Colonic mucosa (tissue), 4 donors: ENCODE results near the gene ADAMTS17. TPM values are rescaled to one million over a fixed set of nuclear protein-coding genes. Genes with fewer than 3 reads are reported as not detected.

Experiments used
- DNase-seq: peaks from one replicate; pipeline ENCODE4 v3.0.0-alpha.2; 2020
- H3K27ac ChIP-seq: fragments of 200-600 bp; one replicate; pipeline ENCODE4 v1.8.0; 2021
- H3K27me3 ChIP-seq: fragments of 200-600 bp; one replicate; pipeline ENCODE4 v1.8.0; 2021
- H3K36me3 ChIP-seq: fragments of 200-600 bp; one replicate; pipeline ENCODE4 v1.8.0; 2021
- H3K4me1 ChIP-seq: fragments of 200-600 bp; one replicate; pipeline ENCODE4 v1.8.0; 2021; ENCODE audit warnings: mild to moderate bottlenecking
- H3K4me3 ChIP-seq: fragments of 200-600 bp; one replicate; pipeline ENCODE4 v1.8.0; 2021
- H3K9ac ChIP-seq, 2 donors: one replicate each; pipeline ENCODE4 v1.7.0; 2013; ENCODE audit warnings: control low read depth in 2 of 2, low read depth in 2 of 2, low read length in 2 of 2
- H3K9me3 ChIP-seq: fragments of 200-600 bp; one replicate; pipeline ENCODE4 v1.8.0; 2021
- intact Hi-C: fragments of 100-400 bp; cut with DNase I; formaldehyde crosslinking; loops from one replicate; pipeline ENCODE4 v1.14.1; 2022
- total RNA-seq, 2 donors: library from RNA; stranded (reverse); fragmentation: NEBNext Ultra II Directional in 1 of 2; extraction: Animal tissue kit (Norgen Biotek cat#: 25700) in 1 of 2; gene quantifications; one replicate each; pipeline ENCODE4 v1.2.1, GENCODE V29; 2021
- TF ChIP-seq, protein P1 (sequence below): fragments of 200-600 bp; IDR thresholded peaks from one replicate; pipeline ENCODE4 v1.8.0; 2022; ENCODE audit warnings: antibody characterized with exemption, mild to moderate bottlenecking
- donor health status: healthy.
- donor health status: DM: no; HTN: no; CAD: no.
- donor health status: DM: no; HTN: no; CAD: no.

Gene ADAMTS17
- total RNA-seq, 2 donors from 2014 or later: 4.2 to 8.3 TPM

DNA sequence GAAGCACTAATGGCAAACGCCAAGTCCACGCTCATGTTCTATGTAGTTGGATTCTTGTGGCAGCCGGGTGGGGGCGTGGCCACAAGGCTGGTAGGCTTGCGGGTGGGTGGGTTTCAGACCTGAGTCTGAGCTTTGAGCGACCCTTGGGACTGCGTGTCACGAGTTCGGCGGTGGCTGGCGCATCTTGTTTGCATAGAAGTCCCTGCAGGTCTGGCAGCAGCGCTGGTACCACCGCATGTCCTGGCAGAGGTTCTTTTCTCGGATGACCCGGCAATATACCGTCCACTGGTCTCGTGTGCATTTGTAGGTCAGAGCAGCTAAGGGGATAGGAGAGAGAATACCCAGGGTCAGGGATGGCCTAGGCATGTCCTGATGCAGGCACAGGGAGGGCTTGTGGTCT is 367.5 kb downstream of the ADAMTS17 start:
- DNase-seq: no peak
- intact Hi-C loops: no loop called here
- no peaks in the 10 kb centered on the region for H3K27me3 ChIP-seq
- no peak overlapping the region for H3K27ac ChIP-seq
- no peak overlapping the region for H3K4me3 ChIP-seq
- H3K9ac ChIP-seq: no peak overlapping the region
- no peaks in the 10 kb centered on the region for H3K36me3 ChIP-seq
- TF ChIP-seq, protein P1, sequence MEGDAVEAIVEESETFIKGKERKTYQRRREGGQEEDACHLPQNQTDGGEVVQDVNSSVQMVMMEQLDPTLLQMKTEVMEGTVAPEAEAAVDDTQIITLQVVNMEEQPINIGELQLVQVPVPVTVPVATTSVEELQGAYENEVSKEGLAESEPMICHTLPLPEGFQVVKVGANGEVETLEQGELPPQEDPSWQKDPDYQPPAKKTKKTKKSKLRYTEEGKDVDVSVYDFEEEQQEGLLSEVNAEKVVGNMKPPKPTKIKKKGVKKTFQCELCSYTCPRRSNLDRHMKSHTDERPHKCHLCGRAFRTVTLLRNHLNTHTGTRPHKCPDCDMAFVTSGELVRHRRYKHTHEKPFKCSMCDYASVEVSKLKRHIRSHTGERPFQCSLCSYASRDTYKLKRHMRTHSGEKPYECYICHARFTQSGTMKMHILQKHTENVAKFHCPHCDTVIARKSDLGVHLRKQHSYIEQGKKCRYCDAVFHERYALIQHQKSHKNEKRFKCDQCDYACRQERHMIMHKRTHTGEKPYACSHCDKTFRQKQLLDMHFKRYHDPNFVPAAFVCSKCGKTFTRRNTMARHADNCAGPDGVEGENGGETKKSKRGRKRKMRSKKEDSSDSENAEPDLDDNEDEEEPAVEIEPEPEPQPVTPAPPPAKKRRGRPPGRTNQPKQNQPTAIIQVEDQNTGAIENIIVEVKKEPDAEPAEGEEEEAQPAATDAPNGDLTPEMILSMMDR: no peak
- no peaks in the 10 kb centered on the region for H3K4me1 ChIP-seq
- H3K9me3 ChIP-seq: no peaks in the 10 kb centered on the region

GRCh38 chr15:99973351-99973750 is 368.4 kb downstream of the ADAMTS17 start:
- H3K9ac ChIP-seq: no peak overlapping the region
- H3K4me3 ChIP-seq: no peak overlapping the region
- no peaks in the 10 kb centered on the region for H3K27me3 ChIP-seq
- no peaks in the 10 kb centered on the region for H3K9me3 ChIP-seq
- intact Hi-C loops: no loop called here
- no peaks in the 10 kb centered on the region for H3K4me1 ChIP-seq
- TF ChIP-seq, protein P1: no peak
- no peak overlapping the region for H3K27ac ChIP-seq
- no peak for DNase-seq
- no peaks in the 10 kb centered on the region for H3K36me3 ChIP-seq

- DNase-seq: no peak
- TF ChIP-seq, protein P1: no peak
- intact Hi-C loops: no loop called here
- Histone ChIP-seq H3K9ac (no peak overlapping the region), H3K27ac (no peak overlapping the region), H3K4me1 (no peaks in the 10 kb centered on the region), H3K4me3 (no peak overlapping the region), H3K36me3 (no peaks in the 10 kb centered on the region), H3K27me3 (no peaks in the 10 kb centered on the region), H3K9me3 (no peaks in the 10 kb centered on the region)
These were observed 370.8 kb downstream of the ADAMTS17 start for GRCh38 chr15:99970891-99971430.

GRCh38 chr15:99969261-99969920 is 372.4 kb downstream of the ADAMTS17 start:
- no peaks in the 10 kb centered on the region for H3K27me3 ChIP-seq
- H3K27ac ChIP-seq: no peak overlapping the region
- H3K4me1 ChIP-seq: no peaks in the 10 kb centered on the region
- DNase-seq: no peak
- H3K9me3 ChIP-seq: no peaks in the 10 kb centered on the region
- H3K9ac ChIP-seq: no peak overlapping the region
- intact Hi-C loops: no loop called here
- H3K36me3 ChIP-seq: no peaks in the 10 kb centered on the region
- TF ChIP-seq, protein P1: no peak
- no peak overlapping the region for H3K4me3 ChIP-seq

DNA sequence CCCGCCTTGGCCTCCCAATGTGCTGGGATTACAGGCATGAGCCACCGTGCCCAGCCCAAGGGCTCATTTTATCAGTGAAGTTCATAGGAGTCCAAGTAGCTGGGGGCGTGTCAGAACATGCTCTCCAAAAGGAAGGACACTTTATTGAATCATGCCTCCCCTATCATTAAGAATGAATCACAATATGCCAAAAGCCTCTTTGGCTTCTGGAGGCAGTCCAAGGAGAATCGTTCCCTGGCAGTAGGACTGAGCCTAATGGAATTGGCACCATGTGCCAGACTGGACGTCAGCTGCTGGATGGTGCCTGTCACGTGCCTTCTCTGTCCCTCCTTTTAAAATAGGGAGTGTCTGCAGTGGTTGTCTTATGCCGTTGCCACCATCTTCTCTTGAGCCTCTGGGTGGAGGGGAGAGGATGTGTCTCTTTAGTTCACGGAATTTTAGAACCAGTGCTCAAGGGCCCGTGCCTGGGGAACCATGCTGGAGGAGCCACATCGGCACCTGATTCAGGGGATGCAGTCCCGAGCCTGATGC is 373.9 kb downstream of the ADAMTS17 start:
- Histone ChIP-seq H3K4me1 (no peaks in the 10 kb centered on the region), H3K36me3 (no peaks in the 10 kb centered on the region), H3K9ac (no peak overlapping the region), H3K4me3 (no peak overlapping the region), H3K27ac (no peak overlapping the region), H3K9me3 (no peaks in the 10 kb centered on the region), H3K27me3 (no peaks in the 10 kb centered on the region)
- DNase-seq: no peak
- intact Hi-C loops: no loop called here
- TF ChIP-seq, protein P1: no peak
